GM18508 (cell line): ENCODE measurements around the gene ACYP2.
"Not testable (repeated sequence)": the region's sequence is repeated elsewhere in the genome, so short reads cannot be mapped to it uniquely, and the experiment has no call there.

Source experiments
- ATAC-seq: cut with Tn5 transposase; IDR thresholded peaks from one replicate; pipeline ENCODE4 v1.9.1; 2021; ENCODE audit warnings: moderate number of reproducible peaks; ENCODE audit not compliant: insufficient read depth, unreplicated experiment

The ACYP2 gene

DNA sequence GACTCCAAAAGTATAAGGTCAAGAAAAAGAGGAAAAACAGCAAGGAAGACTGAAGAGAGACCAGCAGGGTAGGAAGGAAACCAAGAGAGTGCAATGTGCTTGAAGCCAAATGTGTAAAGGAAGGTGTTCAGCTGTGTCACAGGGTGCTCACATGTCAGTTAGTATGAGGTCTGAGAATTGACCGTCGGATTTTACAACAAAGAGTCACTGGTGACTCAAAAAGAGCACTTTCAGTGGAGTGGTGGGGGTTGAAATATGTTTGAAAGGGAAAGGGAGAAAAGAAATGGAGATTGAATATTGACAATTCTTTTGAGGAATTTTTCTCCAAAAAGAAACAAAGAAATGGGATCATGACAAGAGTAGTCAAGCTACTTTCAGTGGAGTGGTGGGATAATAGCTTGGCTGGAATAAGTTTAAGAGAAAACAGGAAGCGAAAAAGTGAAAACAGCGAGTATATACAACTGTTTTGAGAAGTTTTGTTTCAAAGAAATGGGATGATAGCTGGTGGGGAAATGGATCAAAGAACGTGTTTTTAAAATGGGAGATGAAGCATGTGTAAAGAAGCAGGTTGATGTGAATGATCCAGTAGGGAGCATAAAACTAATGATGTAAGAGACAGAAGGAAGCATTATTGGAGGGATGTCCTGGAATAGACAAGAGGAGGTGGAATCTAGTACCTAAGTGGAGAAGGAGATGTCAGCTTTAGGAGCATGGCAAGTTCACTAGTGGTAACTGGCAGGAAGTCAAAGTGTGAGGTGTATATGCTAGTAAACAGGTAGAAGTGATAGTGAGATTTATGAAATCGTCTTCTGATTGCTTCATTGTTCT lies 144.2 kb downstream of the ACYP2 start:
- ATAC-seq = no peak

DNA sequence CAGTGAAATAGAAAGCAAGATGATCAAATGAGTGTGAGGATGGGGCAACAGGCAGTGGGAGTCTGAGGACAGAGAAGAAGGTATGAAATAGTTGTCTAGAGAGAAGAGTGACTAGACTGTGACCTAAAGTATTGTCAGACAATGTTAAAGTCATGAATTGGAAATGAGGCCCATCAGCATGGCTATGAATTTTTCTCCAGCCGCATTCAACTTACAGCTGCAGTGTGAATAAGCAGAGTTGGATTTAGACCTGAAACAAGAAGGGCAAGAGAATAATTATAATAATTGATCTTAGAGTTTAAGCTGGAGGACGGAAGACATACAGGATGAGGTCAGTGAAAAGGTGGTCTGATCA lies 144.8 kb downstream of the ACYP2 start:
- no peak for ATAC-seq

- ATAC-seq = no peak
These were observed 146.1 kb downstream of the ACYP2 start for GRCh38 chr2:54261537-54261936.

- ATAC-seq = no peak
These were observed 146.8 kb downstream of the ACYP2 start for GRCh38 chr2:54262015-54262765.

- ATAC-seq = not testable (repeated sequence)
These were observed 149.7 kb downstream of the ACYP2 start for GRCh38 chr2:54265081-54265480.

DNA sequence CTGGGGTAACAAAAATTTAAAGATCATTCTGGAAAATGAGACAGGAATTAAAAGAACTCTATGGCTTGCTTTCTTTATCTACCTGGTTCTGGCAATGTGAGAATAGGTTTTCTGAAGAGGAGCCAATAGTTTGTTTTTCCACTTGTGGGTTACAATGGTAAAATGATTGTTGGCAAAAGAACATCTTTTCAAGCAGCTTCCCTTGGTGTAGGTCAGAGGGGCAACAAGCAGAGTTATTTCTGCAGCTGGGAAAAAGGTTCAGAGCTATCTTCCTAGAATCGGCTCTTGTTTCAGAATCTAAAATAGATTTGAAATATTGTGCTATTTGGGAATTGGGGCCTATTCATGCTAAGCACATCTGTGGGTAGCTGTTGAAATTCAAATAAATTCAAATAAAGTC lies 152.2 kb downstream of the ACYP2 start:
- ATAC-seq = no peak

DNA sequence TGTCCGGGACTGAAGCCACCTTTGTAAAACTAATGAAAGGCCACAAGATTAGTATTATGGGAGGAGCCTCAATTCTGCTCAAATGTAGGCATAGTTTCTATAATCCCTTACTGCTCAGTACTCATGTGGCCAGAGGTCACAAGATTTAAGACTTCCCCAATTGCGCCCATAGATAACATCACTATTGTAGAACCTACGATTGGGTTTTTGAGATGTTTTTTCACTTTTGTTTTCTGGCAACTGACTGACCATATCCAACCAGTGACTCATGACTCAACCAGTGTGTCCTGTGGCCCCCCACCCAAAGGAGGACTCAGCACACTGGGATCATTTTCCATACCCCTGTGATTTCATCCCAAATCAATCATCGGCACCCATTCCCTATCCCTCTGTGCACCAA lies 155.8 kb downstream of the ACYP2 start:
- no peak for ATAC-seq

DNA sequence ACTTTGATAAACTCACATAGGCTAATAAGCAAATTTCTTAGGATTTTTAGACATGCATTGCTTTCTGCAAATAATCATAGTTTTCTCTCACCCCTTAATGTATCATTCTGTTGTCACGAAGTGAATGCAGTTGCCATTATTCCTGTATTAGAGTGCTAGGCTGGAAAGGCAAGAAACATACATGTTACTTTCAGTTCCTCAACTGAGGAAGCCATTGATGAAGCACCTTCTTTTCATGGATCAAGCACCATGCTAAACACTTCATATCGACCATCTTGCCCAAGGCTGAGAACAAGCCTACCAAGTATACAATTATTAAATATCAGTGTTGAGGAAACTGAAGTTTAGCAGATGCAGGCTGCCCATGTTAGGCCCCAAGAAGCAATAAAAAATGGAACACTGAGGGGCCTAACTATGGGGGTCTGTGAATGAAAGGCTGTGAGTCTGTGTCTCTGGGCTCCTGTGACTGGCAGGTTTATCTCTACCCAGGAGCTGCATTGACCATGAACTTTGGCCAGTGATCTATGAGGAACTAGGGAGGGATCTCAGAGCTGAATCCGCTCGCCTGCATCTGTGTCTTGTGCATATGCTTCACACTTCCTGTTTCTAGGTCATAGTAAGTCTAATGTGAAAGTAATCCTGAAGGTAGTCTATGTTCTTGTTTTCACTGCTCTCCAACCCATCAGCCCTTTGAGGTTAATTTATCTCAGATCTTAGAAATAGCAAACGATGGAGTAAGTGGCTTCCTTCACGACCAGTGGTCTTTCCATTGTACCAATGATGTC lies 156.6 kb downstream of the ACYP2 start:
- no peak for ATAC-seq

- ATAC-seq = no peak
These were observed 159.4 kb downstream of the ACYP2 start for GRCh38 chr2:54274781-54275242.

DNA sequence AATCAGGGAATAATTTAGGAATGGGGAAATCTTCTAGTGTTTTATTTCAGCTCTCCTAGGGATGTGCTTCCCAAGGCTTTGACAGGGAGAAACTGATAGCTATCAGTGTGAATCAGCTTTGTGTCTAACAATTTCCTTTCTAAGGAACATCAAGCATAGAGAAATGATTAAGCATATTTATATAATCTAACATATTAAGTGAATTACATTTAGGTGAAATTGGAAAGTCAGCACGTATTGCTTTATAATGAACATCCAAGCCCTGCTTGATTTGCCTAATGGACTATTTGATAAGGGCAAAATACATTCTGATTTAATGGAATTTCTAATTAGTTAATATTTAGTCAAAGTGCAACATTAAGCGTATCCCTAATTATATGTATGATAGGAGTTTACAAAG lies 160.1 kb downstream of the ACYP2 start:
- ATAC-seq = no peak

DNA sequence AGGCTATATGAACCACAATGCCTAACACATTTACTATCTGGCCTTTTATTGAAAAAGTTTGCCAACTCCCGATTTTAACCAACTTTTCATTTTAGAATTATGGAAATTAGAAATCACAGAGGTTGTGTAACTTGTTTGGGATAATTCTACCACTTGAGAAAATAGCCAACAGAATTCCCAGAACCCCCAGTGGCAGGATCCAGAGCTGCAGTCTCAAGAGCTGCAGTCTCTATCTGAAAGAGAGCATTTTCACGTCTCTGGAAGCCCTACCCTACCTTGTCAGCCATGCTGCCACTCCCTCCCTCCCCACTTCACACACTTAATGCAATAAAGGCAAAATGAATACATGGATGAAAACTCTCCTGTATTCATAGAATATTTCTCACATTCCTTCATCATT lies 164.0 kb downstream of the ACYP2 start:
- no peak for ATAC-seq

DNA sequence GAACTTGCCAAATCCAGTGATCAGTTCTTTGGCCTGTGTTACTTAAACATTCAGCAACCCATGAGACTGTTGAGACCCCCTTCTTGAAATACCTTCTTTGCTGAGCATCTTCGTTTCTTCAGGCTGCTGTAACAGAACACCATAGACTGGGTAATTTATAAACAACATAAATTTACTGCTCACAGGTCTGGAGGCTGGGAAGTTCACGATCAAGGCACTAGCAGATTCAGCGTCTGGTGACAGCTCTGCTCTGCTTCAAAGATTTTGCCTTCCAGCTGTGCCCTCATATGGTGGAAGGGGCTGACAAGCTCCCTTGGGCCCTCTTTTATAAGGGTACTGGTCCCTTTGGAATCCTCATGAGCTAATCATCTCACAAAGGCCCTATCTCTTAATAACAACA lies 169.4 kb downstream of the ACYP2 start:
- no peak for ATAC-seq

GRCh38 chr2:54285451-54285850 lies 170.0 kb downstream of the ACYP2 start:
- ATAC-seq = no peak

GRCh38 chr2:54287532-54287931 lies 172.1 kb downstream of the ACYP2 start:
- no peak for ATAC-seq

DNA sequence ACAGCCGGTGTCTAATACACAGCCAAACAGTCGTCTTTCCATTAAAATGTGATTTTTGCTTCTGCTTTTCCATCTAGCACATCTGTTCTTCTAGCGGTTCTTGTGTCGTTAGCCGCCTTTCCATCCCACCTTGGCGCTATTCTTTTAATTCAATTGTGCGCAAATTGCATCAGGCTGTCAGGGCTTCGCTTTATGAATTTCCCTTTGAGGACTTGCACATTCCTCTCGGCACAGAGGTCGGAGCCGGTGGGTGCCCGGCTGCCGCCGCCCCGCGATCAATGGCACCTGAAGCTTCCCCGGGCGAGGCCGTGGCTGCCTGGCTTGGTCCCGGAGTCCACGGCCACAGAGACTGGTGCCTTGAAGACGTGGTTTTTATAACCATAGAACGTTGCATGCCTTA lies 174.5 kb downstream of the ACYP2 start:
- no peak for ATAC-seq

DNA sequence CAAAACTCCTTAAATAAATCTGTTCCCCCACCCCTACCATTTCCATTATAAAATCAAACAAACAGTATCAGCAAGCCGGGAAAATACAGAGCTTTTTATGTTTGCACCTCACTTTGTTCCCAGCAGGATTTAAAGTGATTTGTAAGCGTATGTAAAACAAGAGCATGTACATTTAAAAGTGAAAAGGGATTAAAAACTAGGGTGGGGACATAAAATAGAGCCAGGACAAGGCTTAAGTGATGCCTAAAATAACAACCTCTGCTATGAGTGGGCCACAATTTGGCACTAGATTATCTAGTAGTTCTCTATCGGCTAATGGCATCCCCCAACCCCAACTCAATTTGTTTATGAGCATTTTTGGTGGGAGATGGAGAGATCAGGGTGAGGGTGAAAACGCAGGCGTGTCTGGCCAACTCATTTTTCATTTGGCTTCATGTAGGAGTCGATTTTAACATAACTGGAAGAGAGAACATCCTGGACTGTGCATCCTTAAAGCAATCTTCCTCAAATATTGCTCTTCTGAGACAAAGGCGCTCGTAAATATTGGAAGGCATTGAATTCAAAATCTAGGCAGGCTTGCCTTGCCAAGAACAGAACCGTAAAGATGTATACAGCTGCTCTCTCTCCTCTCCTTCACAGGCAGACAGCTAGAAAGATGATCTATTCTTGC lies 175.1 kb downstream of the ACYP2 start:
- no peak for ATAC-seq

- ATAC-seq = not testable (repeated sequence)
These were observed 179.2 kb downstream of the ACYP2 start for GRCh38 chr2:54294665-54295064.

DNA sequence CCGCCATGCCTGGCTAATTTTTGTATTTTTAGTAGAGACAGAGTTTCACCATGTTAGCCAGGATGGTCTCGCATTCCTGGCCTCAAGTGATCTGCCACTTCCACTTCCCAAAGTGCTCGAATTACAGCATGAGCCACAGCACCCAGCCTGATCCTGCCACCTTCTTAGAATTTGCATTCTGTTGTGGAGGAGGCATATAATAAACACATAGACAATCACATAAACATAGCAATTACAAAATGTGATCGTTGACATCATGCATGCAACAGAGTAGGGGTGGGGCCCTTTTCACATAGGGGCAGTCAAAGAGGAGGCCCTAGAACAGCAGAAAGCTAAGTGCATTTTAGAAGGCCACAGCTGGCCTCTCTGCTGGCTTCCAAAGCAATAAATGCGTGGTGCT lies 180.5 kb downstream of the ACYP2 start:
- ATAC-seq = no peak

DNA sequence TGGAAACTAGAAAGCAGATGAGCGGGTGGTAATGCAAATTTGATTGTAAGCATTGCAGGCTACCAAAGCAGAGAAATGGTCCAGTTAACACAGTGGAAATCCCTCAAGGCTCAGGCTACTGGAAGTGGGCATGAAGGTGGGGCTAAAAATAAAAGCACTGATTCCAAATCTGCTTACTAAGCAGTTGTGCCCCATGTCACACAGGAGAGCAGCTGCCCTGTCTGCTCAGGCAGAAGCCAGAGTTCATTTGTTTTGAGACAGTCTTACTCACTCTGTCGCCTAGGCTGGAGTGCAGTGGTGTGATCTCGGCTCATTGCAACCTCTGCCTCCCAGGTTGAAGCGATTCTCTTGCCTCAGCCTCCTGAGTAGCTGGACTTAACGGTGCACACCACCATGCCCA lies 183.1 kb downstream of the ACYP2 start:
- ATAC-seq = no peak

- ATAC-seq = no peak
These were observed 188.2 kb downstream of the ACYP2 start for GRCh38 chr2:54303631-54304030.
